Inflammatory macrophage (primary cell): ENCODE measurements around the gene ERLIN1.

Source experiments
- DNase-seq, 2 donors: peaks; one replicate each; pipeline ENCODE4 v3.0.0-alpha.2; 2020 to 2022

The ERLIN1 gene

GRCh38 chr10:100172349-100172748 lies 13.5 kb downstream of the ERLIN1 start:
- no peak for DNase-seq

GRCh38 chr10:100168313-100168643 lies 17.6 kb downstream of the ERLIN1 start:
- no peak for DNase-seq

DNA sequence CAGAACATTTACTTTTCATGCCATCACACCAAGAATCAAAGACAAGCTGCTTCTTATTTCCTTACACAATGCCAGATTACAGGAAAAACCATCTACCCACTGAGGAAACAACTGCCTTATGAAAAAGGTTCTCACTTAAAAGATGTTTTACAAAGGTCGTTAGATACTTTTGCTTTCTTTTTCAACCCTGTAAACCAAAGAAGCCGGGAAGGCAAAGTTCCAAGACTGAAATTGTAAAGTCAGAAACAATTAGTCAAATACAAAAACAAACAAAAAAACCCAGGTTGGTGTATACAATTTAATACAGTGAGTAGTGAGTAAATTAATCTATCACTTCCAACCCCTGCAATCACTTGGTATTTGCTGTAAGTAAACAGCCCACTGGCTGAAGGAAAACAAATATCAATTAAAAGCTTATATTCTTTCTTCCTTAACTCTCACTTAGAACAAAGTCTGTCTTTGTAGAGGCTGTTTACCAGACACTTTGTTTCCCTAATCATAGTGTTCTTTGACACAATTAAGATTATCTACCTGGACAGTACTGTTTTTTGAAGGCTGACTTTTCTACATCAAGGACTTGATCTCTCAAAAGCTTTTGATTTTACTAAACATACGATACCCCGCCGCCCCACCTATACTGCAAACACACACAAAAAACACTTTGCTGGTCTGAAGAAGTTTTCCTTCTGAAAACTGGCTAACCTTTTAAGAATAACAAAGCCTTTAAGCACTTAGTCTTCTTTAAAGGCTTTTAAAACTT lies 18.1 kb downstream of the ERLIN1 start:
- DNase-seq: no peak

DNA sequence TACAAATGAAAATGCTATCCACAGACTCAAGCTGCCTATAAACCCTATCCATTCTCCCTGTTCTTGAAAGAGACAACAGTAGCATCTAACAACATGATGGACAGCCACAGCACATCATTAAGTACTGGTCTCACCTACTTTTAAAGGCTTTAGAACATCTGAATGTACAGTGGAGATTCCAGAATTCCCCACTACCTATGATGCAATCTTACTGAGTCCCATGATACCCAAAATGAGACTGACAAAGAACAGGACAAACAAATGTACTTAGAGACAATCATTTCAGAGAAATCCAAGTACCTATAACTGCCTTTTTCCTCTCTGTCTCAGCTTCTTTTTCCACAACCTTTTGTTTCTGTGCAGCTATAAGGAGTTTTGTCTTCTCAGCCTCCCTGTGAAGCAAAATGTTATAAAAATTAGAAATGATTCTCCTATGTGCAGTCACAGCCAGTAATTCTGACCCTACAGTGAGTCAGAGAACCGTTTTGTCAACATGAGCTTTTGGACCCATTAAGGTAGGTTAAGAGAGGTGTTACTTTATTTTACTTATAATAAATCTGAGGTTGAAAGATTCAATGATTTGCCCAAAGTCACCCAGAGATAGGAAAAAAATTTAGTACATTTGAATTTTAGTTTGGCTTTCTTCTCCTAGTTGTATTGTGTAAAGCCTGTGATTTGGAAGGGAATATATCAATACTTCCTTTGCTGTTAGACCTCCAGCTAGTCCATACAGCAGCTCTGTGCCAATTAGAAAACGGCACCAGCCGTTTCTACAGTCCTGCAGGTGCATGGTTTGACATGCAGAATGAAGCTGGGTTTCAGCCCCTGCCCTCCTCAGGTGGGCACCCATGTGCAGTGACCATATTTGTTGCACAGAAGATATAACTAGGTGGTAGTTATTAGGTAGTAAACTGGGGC lies 21.9 kb downstream of the ERLIN1 start:
- no peak for DNase-seq

GRCh38 chr10:100162696-100163095 lies 23.1 kb downstream of the ERLIN1 start:
- no peak for DNase-seq

GRCh38 chr10:100158044-100158805 lies 27.6 kb downstream of the ERLIN1 start:
- no peak for DNase-seq

GRCh38 chr10:100157156-100157555 lies 28.7 kb downstream of the ERLIN1 start:
- DNase-seq: no peak

- DNase-seq: no peak
Observed at GRCh38 chr10:100155936-100156335, 29.9 kb downstream of the ERLIN1 start.

- no peak for DNase-seq
Observed at GRCh38 chr10:100154666-100155065, 31.2 kb downstream of the ERLIN1 start.

DNA sequence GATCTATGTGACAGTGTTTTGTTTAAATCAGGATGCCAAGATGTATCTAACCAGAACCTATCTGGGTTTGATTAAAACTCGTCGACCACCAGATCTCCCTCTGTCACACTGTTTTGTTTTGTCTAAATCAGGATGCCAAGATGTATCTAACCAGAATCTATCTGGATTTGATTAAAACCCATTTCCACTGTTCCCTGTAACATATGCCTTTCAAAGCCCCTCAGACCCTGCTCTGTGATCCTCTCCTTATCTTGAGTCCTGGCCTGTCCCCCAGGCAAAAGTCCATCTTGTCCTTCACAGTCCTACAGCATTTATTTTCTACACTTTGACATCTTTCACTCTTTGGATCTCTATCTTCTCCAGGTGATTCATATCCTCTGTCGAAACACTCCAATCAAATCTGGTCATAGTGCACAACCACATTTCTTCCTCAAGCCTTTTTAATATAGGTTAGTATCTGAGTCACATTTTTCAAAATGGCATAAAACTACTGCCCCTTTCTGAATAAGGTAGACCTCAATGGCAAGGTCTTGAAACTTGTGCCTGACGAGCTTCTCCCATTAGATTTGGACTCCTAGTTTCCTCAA lies 32.5 kb downstream of the ERLIN1 start:
- DNase-seq: no peak

DNA sequence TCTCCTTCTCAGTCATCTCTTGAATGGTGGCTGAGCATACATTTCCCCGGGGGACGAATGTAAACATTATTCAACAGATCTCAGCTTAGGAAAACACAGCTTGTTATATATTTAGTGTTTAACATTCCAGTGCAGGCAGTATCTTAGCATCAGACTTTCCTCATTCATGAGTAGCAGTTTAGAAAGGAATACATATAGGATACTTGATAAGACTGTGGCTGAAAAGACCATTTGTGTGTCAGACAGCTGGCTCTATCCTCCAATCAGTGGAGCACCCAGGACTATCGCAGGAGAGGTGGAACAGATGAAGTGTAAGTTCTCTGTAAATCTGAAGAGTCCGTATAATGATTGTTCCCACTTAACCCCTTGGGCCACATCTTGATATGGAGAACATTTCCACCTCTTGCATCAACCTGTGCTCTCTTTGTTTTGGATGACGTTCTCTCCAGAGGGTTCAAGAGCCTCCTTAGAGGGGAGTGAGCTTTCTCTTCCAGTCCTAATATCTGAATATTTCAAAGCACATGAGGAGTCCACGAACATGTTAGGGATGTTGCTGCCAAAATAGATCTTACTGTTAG lies 34.0 kb downstream of the ERLIN1 start:
- no peak for DNase-seq

GRCh38 chr10:100148353-100149211 lies 37.2 kb downstream of the ERLIN1 start:
- no peak for DNase-seq

DNA sequence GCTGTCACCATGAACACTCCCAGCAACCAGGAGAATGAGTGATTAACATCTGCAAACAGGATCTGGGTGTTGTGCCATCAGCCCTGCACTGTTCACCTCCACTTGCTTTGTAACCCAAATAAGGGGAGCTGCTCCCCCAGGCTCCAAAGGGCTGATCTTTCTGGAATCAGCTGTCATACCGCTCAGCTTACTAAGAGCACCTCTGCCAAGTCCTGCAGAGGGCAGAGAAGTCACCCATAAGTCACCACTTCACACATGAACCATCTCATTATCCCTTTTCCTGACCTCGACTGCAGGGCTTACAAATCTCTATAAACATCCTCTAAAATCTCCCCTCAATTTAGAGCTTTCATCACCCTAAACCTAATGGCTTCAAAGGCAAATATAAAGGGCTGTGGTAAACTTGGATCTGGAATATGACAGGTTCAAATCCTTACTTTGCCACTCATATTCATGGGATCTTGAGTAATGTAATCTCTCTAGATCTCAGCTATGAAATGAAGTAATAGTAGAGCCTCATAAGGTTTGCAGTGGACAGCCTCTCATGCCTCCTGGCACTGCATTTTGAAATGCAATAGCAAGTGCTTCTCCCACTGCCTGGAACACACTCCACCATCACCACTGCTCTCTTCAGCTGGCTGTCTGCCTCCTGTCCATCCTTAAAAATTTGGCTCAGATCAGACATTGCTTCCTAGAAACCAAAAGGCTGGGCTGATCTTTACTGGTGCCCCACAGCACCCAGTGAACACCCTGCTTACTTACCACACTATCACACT lies 38.8 kb downstream of the ERLIN1 start:
- no peak for DNase-seq

- no peak for DNase-seq
Observed at GRCh38 chr10:100146398-100146797, 39.4 kb downstream of the ERLIN1 start.

- DNase-seq: no peak
Observed at GRCh38 chr10:100143756-100144155, 42.1 kb downstream of the ERLIN1 start.

- DNase-seq: no peak
Observed at GRCh38 chr10:100141446-100142087, 44.3 kb downstream of the ERLIN1 start.

DNA sequence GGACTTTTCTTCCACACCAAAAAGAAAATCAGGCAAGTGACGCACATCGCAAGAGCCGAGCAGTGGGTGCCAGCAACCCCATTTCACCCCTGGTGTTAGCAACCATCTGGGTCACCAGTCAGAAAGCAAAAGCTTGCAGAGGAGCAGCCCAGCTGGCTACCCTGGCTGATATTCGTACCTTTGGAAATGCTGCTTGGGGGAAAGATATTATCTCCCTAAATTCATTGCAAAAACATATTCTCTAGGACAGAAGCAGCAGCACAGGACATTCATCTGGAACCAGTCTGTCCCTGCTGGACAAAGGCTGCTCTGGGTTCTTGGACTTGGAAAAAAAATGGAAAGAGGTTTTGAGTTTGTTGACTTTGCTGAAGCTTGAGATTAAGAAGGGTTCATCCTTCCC lies 45.8 kb downstream of the ERLIN1 start:
- DNase-seq: no peak

- DNase-seq: no peak
Observed at GRCh38 chr10:100138921-100139496, 46.8 kb downstream of the ERLIN1 start.

- DNase-seq: no peak
Observed at GRCh38 chr10:100135486-100135885, 50.3 kb downstream of the ERLIN1 start.

DNA sequence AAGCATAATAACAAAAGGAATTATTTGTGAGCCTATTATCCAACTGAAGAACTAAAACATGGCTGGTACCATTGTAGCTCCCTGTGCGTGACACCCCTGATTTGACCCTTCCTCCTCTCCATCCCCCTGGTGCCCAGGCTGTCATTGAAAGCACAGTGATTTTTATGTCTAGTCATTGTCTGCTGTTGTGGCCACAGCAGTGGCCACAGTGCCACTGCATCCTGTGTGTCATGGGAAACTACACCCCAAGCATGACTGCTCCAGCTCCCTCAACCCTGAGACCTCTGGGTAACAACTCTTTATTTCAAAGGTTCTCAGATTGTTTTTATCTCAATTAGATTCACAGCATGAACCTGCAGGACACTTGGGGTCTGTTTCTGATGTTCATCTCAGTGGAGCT lies 52.0 kb downstream of the ERLIN1 start:
- no peak for DNase-seq
